Fibroblast of skin of back (primary cell): ENCODE data around the gene NPDC1.
"Not testable (repeated sequence)": the region's sequence is repeated elsewhere in the genome, so short reads cannot be mapped to it uniquely, and the experiment has no call there.

Experiments
- DNase-seq: peaks from one replicate; pipeline ENCODE4 v3.0.0-alpha.2; 2013

Gene NPDC1

GRCh38 chr9:137009938-137010732, 35.8 kb downstream of the NPDC1 start:
- DNase-seq: no peak

- no peak for DNase-seq
These were observed 36.8 kb downstream of the NPDC1 start for GRCh38 chr9:137009217-137009616.

DNA sequence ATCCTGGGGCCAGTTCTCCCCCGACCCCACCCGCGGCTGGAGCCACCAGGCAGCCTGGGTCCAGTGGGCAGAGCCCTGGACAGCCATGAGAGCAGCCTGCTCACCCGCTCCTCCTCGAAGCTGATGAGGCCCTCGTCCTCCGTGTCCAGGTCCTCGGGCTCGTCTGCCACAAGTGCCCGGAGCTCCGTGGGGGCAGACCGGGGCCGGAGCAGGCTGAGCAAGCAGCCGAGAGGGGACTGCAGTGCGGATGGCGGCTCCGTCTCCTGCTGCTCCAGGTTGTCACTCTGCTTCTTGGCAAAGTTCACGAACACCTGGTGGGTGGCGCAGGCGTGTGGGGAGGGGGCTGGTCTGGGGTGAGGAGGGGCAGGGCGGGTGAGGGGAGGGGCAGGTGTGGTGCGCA, 37.7 kb downstream of the NPDC1 start:
- DNase-seq: no peak

GRCh38 chr9:137007816-137008270, 38.1 kb downstream of the NPDC1 start:
- DNase-seq: no peak

- no peak for DNase-seq
These were observed 38.7 kb downstream of the NPDC1 start for GRCh38 chr9:137007108-137007815.

GRCh38 chr9:137006116-137007003, 39.6 kb downstream of the NPDC1 start:
- no peak for DNase-seq

DNA sequence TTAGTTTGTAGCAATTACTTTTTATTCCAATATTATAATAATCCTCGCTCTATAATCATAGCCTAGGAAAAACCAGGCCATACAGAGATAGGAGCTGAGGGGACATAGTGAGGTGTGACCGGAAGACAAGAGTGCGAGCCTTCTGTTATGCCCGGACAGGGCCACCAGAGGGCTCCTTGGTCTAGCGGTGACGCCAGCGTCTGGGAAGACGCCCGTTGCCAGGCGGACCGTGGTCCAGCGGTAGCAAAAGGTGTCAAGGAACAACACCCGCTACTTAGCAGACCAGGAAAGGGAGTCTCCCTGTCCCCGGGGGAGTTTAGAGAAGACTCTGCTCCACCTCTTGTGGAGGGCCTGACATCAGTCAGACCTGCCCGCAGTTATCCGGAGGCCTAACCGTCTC, 41.7 kb downstream of the NPDC1 start:
- DNase-seq: not testable (repeated sequence)

DNA sequence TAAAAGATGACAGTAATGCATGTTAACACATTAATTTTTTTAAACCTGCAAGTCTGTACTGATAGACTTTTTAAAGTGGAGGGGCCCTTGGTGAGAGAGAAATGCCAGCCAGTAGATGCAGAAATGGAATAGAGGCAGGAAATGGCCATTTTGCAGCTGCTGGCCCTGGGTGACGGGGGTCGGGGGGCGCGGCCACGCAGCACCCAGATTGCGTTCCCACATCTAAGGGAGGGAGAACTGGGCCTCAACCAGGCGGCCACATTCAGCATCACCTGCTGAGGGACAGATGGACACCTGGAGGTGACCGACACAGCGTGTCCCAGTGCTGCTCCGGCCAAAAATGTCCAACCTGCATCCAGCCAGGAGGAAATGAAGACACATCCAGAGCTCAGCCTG, 43.3 kb downstream of the NPDC1 start:
- DNase-seq: no peak

GRCh38 chr9:137001857-137002645, 43.9 kb downstream of the NPDC1 start:
- DNase-seq: no peak

GRCh38 chr9:137000177-137000930, 45.6 kb downstream of the NPDC1 start:
- DNase-seq: peak; percentile 62

DNA sequence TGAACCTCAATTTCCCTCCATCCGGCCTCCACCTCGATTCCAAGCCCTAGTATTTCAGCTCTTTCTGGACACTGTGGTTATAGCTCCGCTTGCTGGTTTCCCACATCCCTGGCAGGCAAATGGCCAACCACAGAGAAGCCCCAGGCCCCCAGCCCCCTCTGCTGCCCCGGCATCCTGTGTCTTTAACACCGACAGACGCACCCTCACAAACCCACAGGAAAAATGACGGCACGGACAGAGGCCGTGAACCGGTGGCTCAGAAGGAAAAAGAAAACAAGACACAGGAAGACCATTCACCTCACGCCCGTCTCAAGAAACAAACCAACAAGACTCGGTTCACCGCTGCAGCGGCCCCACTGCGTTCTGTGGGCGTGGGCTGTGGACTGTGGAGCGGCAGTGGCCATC, 48.1 kb downstream of the NPDC1 start:
- DNase-seq: no peak

DNA sequence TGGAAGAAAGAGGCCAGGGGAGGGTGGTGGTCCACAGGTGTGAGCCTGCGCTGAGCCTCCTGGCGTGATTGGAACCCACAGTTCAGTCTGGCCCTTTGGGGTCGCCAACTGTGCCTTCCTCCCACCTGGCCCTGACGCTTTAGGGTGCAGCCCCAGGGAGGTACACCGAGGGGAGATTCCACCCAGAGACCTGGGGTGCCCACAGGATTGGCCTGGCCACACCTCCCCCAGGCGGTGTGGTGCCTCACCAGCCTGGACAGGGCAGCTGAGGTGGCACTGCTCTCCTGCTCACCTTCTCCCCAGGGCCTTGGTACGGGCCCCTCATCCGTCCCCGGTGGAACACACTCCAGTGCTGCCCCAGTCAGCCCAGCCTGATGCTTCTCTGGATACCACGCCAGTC, 48.6 kb downstream of the NPDC1 start:
- DNase-seq: no peak

- DNase-seq: no peak
These were observed 49.4 kb downstream of the NPDC1 start, which contains the start of gene CLIC3 for GRCh38 chr9:136996361-136997292. CLIC3 (minus strand) TSS chr9:136996568; CDS start chr9:136996543, 25 bp downstream.

GRCh38 chr9:136995772-136996311, 50.1 kb downstream of the NPDC1 start:
- peak; percentile 57 for DNase-seq

GRCh38 chr9:136995362-136995761, 50.6 kb downstream of the NPDC1 start:
- DNase-seq: no peak

GRCh38 chr9:136994888-136995230, 51.1 kb downstream of the NPDC1 start:
- no peak for DNase-seq

DNA sequence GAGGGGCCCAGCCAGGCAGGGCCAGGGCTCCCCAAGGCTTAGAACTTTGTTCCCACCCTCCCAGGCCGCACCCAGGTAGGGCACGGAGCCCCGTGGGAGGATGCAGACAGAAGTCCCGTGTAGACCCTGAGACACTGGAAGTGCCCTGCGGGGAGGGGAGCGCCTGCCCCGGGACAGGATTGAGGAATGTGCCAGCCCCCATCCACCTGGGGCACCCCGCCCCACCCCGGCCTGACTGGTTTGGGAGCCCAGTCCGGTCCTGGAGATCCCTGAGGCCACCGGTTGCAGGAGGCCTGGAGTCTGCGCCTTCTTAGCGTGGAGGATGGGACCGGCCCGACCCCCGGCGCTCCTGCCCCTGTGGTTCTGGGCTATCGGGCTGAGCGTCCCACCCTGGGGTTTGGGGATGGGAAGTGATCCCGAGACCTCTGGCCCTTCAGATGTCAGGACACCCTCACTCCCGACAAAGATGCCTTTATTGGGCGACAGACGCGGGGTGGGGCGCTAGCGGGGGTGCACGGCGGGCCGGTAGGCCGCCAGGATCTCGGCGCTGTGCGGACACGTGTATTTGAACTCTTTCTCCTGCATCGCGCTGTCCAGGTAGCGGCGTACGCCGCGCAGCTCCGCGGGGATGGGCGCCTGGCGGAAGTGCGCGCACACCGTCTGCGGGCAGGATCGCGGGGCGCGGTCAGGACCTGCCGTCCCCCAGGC, 51.6 kb downstream of the NPDC1 start:
- no peak for DNase-seq

DNA sequence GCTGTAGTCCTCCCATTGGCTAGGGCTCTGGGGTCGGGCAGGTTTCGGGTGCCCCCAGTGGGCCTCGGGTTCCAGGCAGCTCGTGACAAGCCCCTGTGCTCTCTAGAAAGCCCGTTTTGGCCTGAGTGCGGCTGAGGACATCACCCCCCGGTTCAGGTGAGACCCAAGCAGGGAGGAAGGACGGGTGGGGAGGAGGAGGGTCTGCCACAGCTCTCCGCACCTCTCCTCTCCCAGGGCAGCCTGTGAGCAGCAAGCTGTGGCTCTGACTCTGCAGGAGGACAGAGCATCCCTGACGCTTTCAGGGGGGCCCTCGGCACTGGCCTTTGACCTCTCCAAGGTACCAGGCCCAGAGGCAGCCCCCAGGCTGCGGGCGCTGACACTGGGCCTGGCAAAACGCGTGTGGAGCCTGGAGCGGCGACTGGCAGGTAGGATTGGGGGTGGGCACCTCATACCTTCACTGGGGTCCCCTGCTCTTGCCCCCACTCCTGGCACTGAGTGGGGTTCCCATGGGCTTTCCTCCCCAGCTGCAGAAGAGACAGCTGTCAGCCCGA, 53.1 kb downstream of the NPDC1 start:
- DNase-seq: no peak
